Mesenchymal stem cell (in vitro differentiated cells and primary cell): Measurements from ENCODE around the gene GOLPH3. TPM values are rescaled to one million over a fixed set of nuclear protein-coding genes. Genes with fewer than 3 reads are reported as not detected.
"Not testable (repeated sequence)": the region's sequence is repeated elsewhere in the genome, so short reads cannot be mapped to it uniquely, and the experiment has no call there.

Experiments
- DNase-seq: peaks from one replicate; pipeline ENCODE4 v3.0.0-alpha.2; 2013
- H2AFZ ChIP-seq: one replicate; pipeline ENCODE4 v1.6.1; 2013; ENCODE audit warnings: low read depth, mild to moderate bottlenecking, control low read depth, inconsistent platforms, low read length, moderate library complexity
- H2AK5ac ChIP-seq: 2 replicates; pipeline ENCODE4 v1.6.1; 2013; ENCODE audit warnings: low read length, moderate library complexity, mild to moderate bottlenecking, inconsistent platforms; ENCODE audit not compliant: severe bottlenecking
- H2BK120ac ChIP-seq: one replicate; pipeline ENCODE4 v1.6.1; 2013; ENCODE audit warnings: low read depth, mild to moderate bottlenecking, inconsistent platforms, low read length, moderate library complexity
- H2BK12ac ChIP-seq, 2 experiments: one replicate each; pipeline ENCODE4 v1.6.1; 2013; ENCODE audit warnings: inconsistent platforms in 2 of 2, low read length in 2 of 2, mild to moderate bottlenecking in 2 of 2, moderate library complexity in 2 of 2, control low read depth in 1 of 2
- H2BK15ac ChIP-seq: one replicate; pipeline ENCODE4 v1.6.1; 2013; ENCODE audit warnings: mild to moderate bottlenecking, low read depth, inconsistent platforms; ENCODE audit not compliant: poor library complexity, severe bottlenecking
- H2BK5ac ChIP-seq: 2 replicates; pipeline ENCODE4 v1.6.1; 2013; ENCODE audit warnings: low read depth, mild to moderate bottlenecking, low read length, control low read depth, inconsistent platforms; ENCODE audit not compliant: poor library complexity, severe bottlenecking
- H3K14ac ChIP-seq, 2 experiments: one replicate each; pipeline ENCODE4 v1.6.1; 2013; ENCODE audit warnings: inconsistent platforms in 2 of 2, low read length in 2 of 2, control low read depth in 1 of 2, mild to moderate bottlenecking in 1 of 2, moderate library complexity in 1 of 2
- H3K18ac ChIP-seq, 2 experiments: one replicate each; pipeline ENCODE4 v1.6.1; 2013; ENCODE audit warnings: inconsistent platforms in 2 of 2, low read length in 2 of 2, control low read depth in 1 of 2, low read depth in 1 of 2, mild to moderate bottlenecking in 1 of 2
- H3K23ac ChIP-seq, 2 experiments: one replicate each; pipeline ENCODE4 v1.6.1; 2013; ENCODE audit warnings: inconsistent platforms in 2 of 2, low read length in 2 of 2, mild to moderate bottlenecking in 2 of 2, moderate library complexity in 2 of 2, control low read depth in 1 of 2
- H3K27ac ChIP-seq: 2 replicates; pipeline ENCODE4 v1.5.1; 2013; ENCODE audit warnings: mild to moderate bottlenecking, moderate library complexity, low read length, control low read depth, inconsistent platforms; ENCODE audit not compliant: poor library complexity, severe bottlenecking
- H3K27me3 ChIP-seq, 2 experiments: 2 replicates each; pipeline versions ENCODE4 v1.6.1 to v1.7.0; 2013; ENCODE audit warnings: low read length in 2 of 2, mild to moderate bottlenecking in 2 of 2, moderate library complexity in 2 of 2, control low read depth in 1 of 2, inconsistent platforms in 1 of 2; ENCODE audit not compliant: control insufficient read depth in 1 of 2, insufficient read depth in 1 of 2
- H3K36me3 ChIP-seq, 2 experiments: 2 replicates each; pipeline versions ENCODE4 v1.6.1 to v1.7.0; 2013; ENCODE audit warnings: low read length in 2 of 2, control low read depth in 1 of 2, inconsistent platforms in 1 of 2, low read depth in 1 of 2, mild to moderate bottlenecking in 1 of 2; ENCODE audit not compliant: insufficient read depth in 2 of 2, control insufficient read depth in 1 of 2
- H3K4ac ChIP-seq, 2 experiments: one replicate each; pipeline ENCODE4 v1.6.1; 2013; ENCODE audit warnings: inconsistent platforms in 2 of 2, low read length in 2 of 2, mild to moderate bottlenecking in 2 of 2, moderate library complexity in 2 of 2, control low read depth in 1 of 2, low read depth in 1 of 2
- H3K4me1 ChIP-seq: 2 replicates; pipeline ENCODE4 v1.6.1; 2013; ENCODE audit warnings: low read depth, low read length, control low read depth; ENCODE audit not compliant: control insufficient read depth, insufficient read depth
- H3K4me2 ChIP-seq: 2 replicates; pipeline ENCODE4 v1.6.1; 2013; ENCODE audit warnings: low read length, mild to moderate bottlenecking, inconsistent platforms; ENCODE audit not compliant: poor library complexity, severe bottlenecking
- H3K4me3 ChIP-seq, 2 experiments: 2 replicates each; pipeline versions ENCODE4 v1.5.1 to v1.7.0; 2013; ENCODE audit warnings: low read length in 2 of 2, mild to moderate bottlenecking in 2 of 2, control low read depth in 1 of 2, low read depth in 1 of 2; ENCODE audit not compliant: insufficient read depth in 1 of 2
- H3K79me1 ChIP-seq: replicated peaks from 2 replicates; pipeline ENCODE4 v1.6.1; 2013; ENCODE audit warnings: mild to moderate bottlenecking, control low read depth, low read length, inconsistent platforms; ENCODE audit not compliant: poor library complexity, severe bottlenecking
- H3K9ac ChIP-seq: 2 replicates; pipeline ENCODE4 v1.7.0; 2013; ENCODE audit warnings: mild to moderate bottlenecking, low read length, moderate library complexity
- H3K9me3 ChIP-seq: 2 replicates; pipeline ENCODE4 v1.7.0; 2013; ENCODE audit warnings: mild to moderate bottlenecking, low read length; ENCODE audit not compliant: control insufficient read depth
- H4K8ac ChIP-seq: one replicate; pipeline ENCODE4 v1.6.1; 2013; ENCODE audit warnings: inconsistent platforms, mild to moderate bottlenecking, low read length, moderate library complexity
- H4K91ac ChIP-seq: one replicate; pipeline ENCODE4 v1.6.1; 2013; ENCODE audit warnings: mild to moderate bottlenecking, low read length, inconsistent platforms
- WGBS: methylation state at CpG from one replicate; pipeline ENCODE4 v1.1.7; 2013; ENCODE audit warnings: mixed read lengths; 5-methylcytosine and 5-hydroxymethylcytosine counted together
- polyA plus RNA-seq, 2 experiments: library from polyadenylated mRNA; stranded (reverse); fragments of 200-250 nt; gene quantifications; one replicate each; pipeline ENCODE4 v1.2.3, GENCODE V29; 2013

Gene GOLPH3
- polyA plus RNA-seq (2013, experiment 1 of 2): 85.7 TPM
- polyA plus RNA-seq (2013, experiment 2 of 2): 89.2 TPM

DNA sequence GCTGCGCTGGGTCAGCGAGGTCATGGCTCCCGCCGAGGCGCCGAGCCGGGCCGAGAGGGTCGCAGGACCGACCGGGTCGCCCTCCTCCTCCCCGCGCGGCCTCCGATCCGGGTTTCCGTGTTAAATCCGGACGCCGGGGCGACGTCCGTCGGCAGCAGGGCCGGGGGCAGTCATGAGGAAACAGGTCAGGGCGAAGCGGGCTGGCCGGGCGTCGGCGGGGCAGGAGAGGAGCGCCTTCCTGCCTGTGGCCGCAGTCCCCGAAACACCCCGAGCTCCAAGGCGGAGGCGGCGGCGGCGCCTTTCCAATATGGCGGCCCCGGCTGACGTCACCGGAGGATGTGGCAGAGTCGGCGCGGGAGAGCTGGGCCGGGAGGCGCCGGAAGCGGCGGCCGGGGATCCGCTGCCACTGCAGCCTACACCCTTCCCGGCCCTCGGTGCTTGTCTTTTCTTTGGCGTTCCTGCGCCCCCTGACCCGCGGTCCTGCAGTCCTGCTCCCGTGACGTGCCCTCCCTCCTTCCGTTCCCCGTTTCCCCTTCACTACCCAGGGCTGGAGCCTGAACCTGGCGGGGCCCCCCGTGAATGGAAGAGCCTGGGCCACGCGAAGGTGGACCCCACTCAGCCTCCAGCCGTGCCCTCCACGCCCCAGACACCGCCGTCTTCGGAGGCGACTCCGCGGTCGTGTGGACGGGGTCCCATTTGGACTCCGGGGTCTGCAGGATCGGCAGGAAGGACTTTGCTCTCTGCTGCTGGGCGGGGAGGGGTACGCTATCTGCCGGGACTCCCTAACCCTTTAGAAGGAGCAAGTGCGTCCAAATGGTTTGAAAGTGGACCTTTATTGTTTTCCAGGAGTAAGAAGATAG, at the start of gene GOLPH3:
TSS of gene GOLPH3 (minus strand) at position 309 of the 860 bp plus-strand sequence. CDS start at position 24, 285 bp downstream.
- H3K9ac ChIP-seq: peak within 1 kb of the TSS; percentile 99

DNA sequence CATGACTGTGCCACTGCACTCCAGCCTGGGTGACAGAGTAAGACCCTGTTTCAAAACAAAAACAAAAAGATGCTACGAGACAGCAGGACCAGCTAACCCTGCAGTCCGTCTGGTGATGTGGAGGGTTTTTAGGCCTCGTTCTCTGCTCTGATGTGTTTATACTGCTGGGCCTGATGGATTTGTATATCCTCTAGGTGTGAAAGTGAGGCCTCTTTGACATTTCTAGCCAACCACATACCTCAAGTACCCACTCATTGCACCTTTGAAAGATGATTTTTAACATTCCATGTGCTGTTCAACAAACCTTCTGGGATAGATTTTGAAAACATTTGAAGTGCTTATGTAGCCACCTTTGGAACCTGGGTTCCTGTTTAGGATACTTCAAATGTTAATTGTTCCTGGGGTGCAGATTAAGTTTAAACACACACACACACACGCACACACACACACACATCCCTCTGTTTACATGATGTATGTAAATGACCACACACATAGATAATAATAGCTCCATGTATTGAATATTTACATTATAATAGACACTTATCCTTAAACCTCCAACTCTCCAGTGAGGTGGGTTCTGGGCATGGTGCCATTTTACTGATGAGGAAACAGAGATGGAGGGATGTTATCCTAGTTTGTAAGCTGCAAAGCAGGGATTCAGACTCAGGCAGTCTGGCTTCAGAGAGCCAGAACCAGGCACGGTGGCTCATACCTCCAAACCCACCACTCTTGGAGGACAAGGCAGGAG, 48.8 kb upstream of the GOLPH3 start:
- no peak overlapping the region for H3K18ac ChIP-seq
- no peak overlapping the region for H3K27ac ChIP-seq
- no peak overlapping the region for H3K9ac ChIP-seq
- no peak overlapping the region for H3K4me3 ChIP-seq
- peak overlapping the region in 1 of 2 experiments; percentile 68 for H3K14ac ChIP-seq
- H4K8ac ChIP-seq: no peak overlapping the region
- H2AK5ac ChIP-seq: peak overlapping the region; percentile 72
- no peak overlapping the region for H4K91ac ChIP-seq
- WGBS: 75% methylated on average over 3 of the region's 5 CpGs
- H3K9me3 ChIP-seq: no peaks in the 10 kb centered on the region
- H2BK5ac ChIP-seq: no peak overlapping the region
- H2BK12ac ChIP-seq: peak overlapping the region in 1 of 2 experiments; percentile 12
- no peak overlapping the region for H3K23ac ChIP-seq
- H2BK120ac ChIP-seq: no peak overlapping the region
- DNase-seq: peak; percentile 22
- H3K79me1 ChIP-seq: peaks cover 3% of the 10 kb centered on the region
- H2AFZ ChIP-seq: no peak overlapping the region
- peaks cover 0 to 7% of the 10 kb centered on the region in 2 experiments for H3K36me3 ChIP-seq
- peaks cover 17% of the 10 kb centered on the region for H3K4me1 ChIP-seq
- H3K4ac ChIP-seq: no peak overlapping the region
- H3K4me2 ChIP-seq: no peak overlapping the region
- H3K27me3 ChIP-seq: no peaks in the 10 kb centered on the region
- no peak overlapping the region for H2BK15ac ChIP-seq

More for the DNA sequence above, at the start of gene GOLPH3:
- Histone ChIP-seq H3K4me2 (peak within 1 kb of the TSS; percentile 83), H3K9me3 (no peaks in the 10 kb centered on the region), H3K36me3 (peaks cover 0 to 22% of the 10 kb centered on the region in 2 experiments), H4K8ac (peak within 1 kb of the TSS; percentile 100), H2BK120ac (peak within 1 kb of the TSS; percentile 95), H2AFZ (peak within 1 kb of the TSS; percentile 79), H2BK5ac (peak within 1 kb of the TSS; percentile 98), H3K4me3 (peak within 1 kb of the TSS; percentile 90 to 100), H4K91ac (peak within 1 kb of the TSS; percentile 99), H3K14ac (peak within 1 kb of the TSS; percentile 96 to 100), H2BK12ac (peak within 1 kb of the TSS; percentile 73 to 94), H3K27me3 (no peaks in the 10 kb centered on the region), H3K18ac (peak within 1 kb of the TSS; percentile 100), H3K27ac (peak within 1 kb of the TSS; percentile 90), H2AK5ac (peak within 1 kb of the TSS; percentile 77), H3K4ac (peak within 1 kb of the TSS; percentile 100), H2BK15ac (peak within 1 kb of the TSS; percentile 100), H3K4me1 (peaks cover 1% of the 10 kb centered on the region), H3K79me1 (peaks cover 2% of the 10 kb centered on the region), H3K23ac (peak within 1 kb of the TSS; percentile 62 to 98)
- peak; percentile 92 for DNase-seq
- WGBS: under 1% methylated on average over 68 of the region's 85 CpGs

DNA sequence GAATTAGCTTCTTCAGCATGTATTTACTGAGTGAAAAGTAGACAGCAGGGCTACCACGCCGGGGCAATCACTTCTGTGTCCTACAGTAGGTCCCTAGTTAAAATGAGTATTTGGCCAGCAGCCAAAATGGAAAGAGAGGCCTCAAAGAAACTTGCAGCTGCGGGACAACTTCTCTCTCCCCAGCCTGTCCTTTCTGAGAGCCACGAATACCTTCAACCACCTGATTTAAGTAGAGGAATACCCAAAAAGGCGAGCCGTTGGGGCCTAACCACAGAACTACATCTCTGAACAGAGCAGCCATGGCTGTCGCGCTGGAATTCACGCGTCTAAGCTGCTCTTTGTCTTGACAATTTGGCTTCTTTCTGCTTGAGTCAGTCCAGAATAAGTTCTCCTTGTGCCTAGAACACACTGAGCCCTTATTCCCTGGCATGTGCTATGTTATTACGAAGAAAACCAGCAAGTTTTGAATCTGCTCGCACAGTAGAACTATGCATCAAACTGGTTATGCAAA, 43.8 kb upstream of the GOLPH3 start:
- H3K14ac ChIP-seq: no peak overlapping the region
- H3K79me1 ChIP-seq: no peaks in the 10 kb centered on the region
- H3K9me3 ChIP-seq: no peaks in the 10 kb centered on the region
- H4K8ac ChIP-seq: no peak overlapping the region
- H3K36me3 ChIP-seq: no peaks in the 10 kb centered on the region
- H2AK5ac ChIP-seq: no peak overlapping the region
- H4K91ac ChIP-seq: no peak overlapping the region
- H2BK120ac ChIP-seq: no peak overlapping the region
- no peak overlapping the region for H3K23ac ChIP-seq
- H3K9ac ChIP-seq: no peak overlapping the region
- H2BK12ac ChIP-seq: no peak overlapping the region
- no peak overlapping the region for H3K27ac ChIP-seq
- H3K4me1 ChIP-seq: peaks cover 4% of the 10 kb centered on the region
- H2BK5ac ChIP-seq: no peak overlapping the region
- H3K27me3 ChIP-seq: no peaks in the 10 kb centered on the region
- WGBS: 80% methylated on average over 12 of the region's 12 CpGs
- no peak overlapping the region for H2BK15ac ChIP-seq
- DNase-seq: peak; percentile 17
- no peak overlapping the region for H3K18ac ChIP-seq
- H3K4me2 ChIP-seq: no peak overlapping the region
- no peak overlapping the region for H3K4ac ChIP-seq
- H3K4me3 ChIP-seq: no peak overlapping the region
- no peak overlapping the region for H2AFZ ChIP-seq

DNA sequence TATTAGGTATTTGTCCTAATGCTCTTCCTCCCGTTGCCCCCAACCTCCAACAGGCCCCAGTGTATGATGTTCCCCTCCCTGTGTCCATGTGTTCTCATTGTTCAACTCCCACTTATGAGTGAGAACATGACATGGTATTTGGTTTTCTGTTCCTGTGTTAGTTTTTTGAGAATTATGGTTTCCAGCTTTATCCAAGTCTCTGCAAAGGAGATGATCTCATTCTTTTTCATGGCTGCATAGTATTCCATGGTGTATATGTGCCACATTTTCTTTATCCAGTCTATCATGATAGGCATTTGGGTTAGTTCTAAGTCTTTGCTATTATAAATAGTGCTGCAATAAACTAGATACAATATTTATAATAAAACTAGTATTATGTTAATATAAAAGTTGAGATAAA, 40.2 kb upstream of the GOLPH3 start:
- H2BK5ac ChIP-seq, H4K91ac ChIP-seq, H2BK12ac ChIP-seq, H3K9me3 ChIP-seq, H2AFZ ChIP-seq, H3K27me3 ChIP-seq, DNase-seq, H3K4me2 ChIP-seq, H3K4me3 ChIP-seq, H3K18ac ChIP-seq, H3K14ac ChIP-seq, H3K36me3 ChIP-seq, H4K8ac ChIP-seq, H3K79me1 ChIP-seq, H3K9ac ChIP-seq, H3K4ac ChIP-seq, H3K4me1 ChIP-seq, H2AK5ac ChIP-seq, H3K27ac ChIP-seq, H3K23ac ChIP-seq, H2BK120ac ChIP-seq, H2BK15ac ChIP-seq: not testable (repeated sequence)
- 100% methylated on average over 1 of the region's 1 CpG for WGBS
